ENCODE data around the gene HLA-DQA2. TPM values are rescaled to one million over a fixed set of nuclear protein-coding genes. Genes with fewer than 3 reads are reported as not detected.
"Not testable (repeated sequence)": the region's sequence is repeated elsewhere in the genome, so short reads cannot be mapped to it uniquely, and the experiment has no call there.

The HLA-DQA2 gene
- total RNA-seq, 5 donors from 2014 or later (not counting 1 experiment from before 2014, with no cell fraction given) = 0.35 to 2.7 (median 1.1) TPM

DNA sequence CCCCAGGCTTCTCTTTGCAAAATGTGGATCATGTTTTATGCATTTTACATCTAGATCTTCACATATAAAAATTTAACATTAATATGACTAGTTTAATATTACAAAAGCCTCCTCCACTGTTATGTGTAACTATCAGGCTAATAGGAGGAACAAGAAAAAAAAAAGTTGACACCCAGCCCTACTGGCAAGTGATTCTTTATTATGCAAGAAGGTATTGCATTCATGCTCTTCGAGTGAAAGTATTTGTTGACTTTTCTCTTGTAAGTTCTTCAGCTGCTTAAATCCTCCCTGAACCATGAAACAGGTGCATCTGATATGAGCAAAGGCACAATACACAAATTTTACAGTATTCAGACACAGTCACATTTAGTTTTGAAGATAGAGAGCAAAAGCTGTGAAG, 22.9 kb downstream of the HLA-DQA2 start:
- Mint-ChIP-seq H3K9me3 (no peaks in the 10 kb centered on the region), H3K27ac (no peak overlapping the region), H3K4me3 (no peak overlapping the region), H3K4me1 (peaks cover 0 to 3% (median 0%) of the 10 kb centered on the region in 3 donors), H3K36me3 (no peaks in the 10 kb centered on the region), H3K27me3 (peaks cover 40 to 50% of the 10 kb centered on the region in 2 donors)
- ChIA-PET CTCF (no interaction called here), POLR2A (interaction anchor here in 1 of 2 donors (0.7 kb wide), 1 partner anchor 45 kb away, joined by 3 read pairs; no protein-coding TSS in a partner anchor)
- WGBS (ENCODE audit: insufficient coverage) = no CpG with 5 or more reads among the region's 1 CpG
- Histone ChIP-seq H3K27ac (ENCODE audit: low read length) (no peak overlapping the region), H3K4me3 (ENCODE audit: control insufficient read depth in 1 of 2, extremely low read depth in 1 of 2, low read length in 1 of 2) (no peak overlapping the region), H3K27me3 (replicated peaks in 1 of 2; ENCODE audit: control insufficient read depth in 2 of 2, extremely low read depth in 1 of 2, insufficient read depth in 2 of 2, low read length in 1 of 2) (peaks cover 4 to 25% of the 10 kb centered on the region in 2 experiments), H3K36me3 (ENCODE audit: control insufficient read depth in 2 of 2, extremely low read depth in 1 of 2, insufficient read depth in 1 of 2, low read length in 1 of 2) (no peaks in the 10 kb centered on the region), H3K4me1 (ENCODE audit: control insufficient read depth in 1 of 2, extremely low read depth in 1 of 2, insufficient read depth in 2 of 2, low read length in 2 of 2) (no peaks in the 10 kb centered on the region), H3K9me3 (no peaks in the 10 kb centered on the region)
- DNase-seq = no peak
- no peak for ATAC-seq (replicated peaks in 1 of 4)

DNA sequence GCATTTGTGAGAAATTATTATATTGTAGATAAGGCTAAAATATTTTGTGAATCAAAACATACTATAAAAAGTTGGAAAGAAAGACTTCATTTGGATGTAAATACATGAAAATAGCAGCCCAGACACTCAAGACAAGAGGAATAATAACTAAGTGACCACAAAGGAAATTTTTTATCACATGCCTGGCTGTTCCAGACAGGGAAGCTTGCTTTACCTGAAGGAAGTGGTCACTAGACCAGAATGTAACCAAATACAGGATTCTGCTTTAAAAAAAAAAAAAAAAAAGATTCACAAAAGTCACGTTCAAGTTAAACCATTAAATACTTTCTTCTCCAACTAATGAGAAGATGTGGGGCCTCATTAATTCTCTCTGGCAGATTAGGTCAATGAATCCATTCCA, 31.5 kb downstream of the HLA-DQA2 start:
- no peak overlapping the region for H3K4me3 Mint-ChIP-seq
- CTCF ChIA-PET = no interaction called here
- WGBS (ENCODE audit: insufficient coverage) = no CpG with 5 or more reads among the region's 1 CpG
- H3K4me3 ChIP-seq (ENCODE audit: control insufficient read depth in 1 of 2, extremely low read depth in 1 of 2, low read length in 1 of 2) = no peak overlapping the region
- no peaks in the 10 kb centered on the region for H3K36me3 Mint-ChIP-seq
- H3K9me3 ChIP-seq = no peaks in the 10 kb centered on the region
- POLR2A ChIA-PET = no interaction called here
- H3K27me3 Mint-ChIP-seq = peaks cover 41 to 45% of the 10 kb centered on the region in 2 donors
- no peak overlapping the region for H3K27ac Mint-ChIP-seq
- H3K4me1 Mint-ChIP-seq = peaks cover 0 to 5% (median 0%) of the 10 kb centered on the region in 3 donors
- no peaks in the 10 kb centered on the region for H3K9me3 Mint-ChIP-seq
- no peak for ATAC-seq (replicated peaks in 1 of 4)
- H3K36me3 ChIP-seq (ENCODE audit: control insufficient read depth in 2 of 2, extremely low read depth in 1 of 2, insufficient read depth in 1 of 2, low read length in 1 of 2) = no peaks in the 10 kb centered on the region
- H3K4me1 ChIP-seq (ENCODE audit: control insufficient read depth in 1 of 2, extremely low read depth in 1 of 2, insufficient read depth in 2 of 2, low read length in 2 of 2) = no peaks in the 10 kb centered on the region
- no peak for DNase-seq
- no peak overlapping the region for H3K27ac ChIP-seq (ENCODE audit: low read length)
- peaks cover 0 to 9% of the 10 kb centered on the region in 2 experiments for H3K27me3 ChIP-seq (replicated peaks in 1 of 2; ENCODE audit: control insufficient read depth in 2 of 2, extremely low read depth in 1 of 2, insufficient read depth in 2 of 2, low read length in 1 of 2)

DNA sequence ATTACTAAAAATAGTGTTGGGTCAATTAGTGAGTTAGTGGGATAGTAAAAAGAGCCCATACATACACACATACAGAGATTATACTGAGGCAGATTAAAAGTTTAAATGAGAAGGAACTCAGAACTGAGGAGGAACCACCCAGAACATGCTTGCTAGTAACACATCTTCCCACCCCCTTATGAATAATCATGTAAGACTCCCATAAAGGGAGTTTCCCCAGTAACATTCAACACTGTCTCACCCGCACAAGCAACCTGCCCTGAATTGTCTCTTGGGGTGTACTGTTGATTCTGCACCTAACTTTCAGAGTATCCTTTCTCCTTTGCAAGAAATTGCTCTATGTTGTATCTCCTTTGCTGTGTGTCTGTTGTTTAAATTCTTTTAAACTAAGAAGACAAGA, 33.2 kb downstream of the HLA-DQA2 start:
- Mint-ChIP-seq H3K27me3 (peaks cover 29 to 34% of the 10 kb centered on the region in 2 donors), H3K36me3 (no peaks in the 10 kb centered on the region), H3K9me3 (no peaks in the 10 kb centered on the region), H3K27ac (no peak overlapping the region), H3K4me1 (peaks cover 0 to 5% (median 0%) of the 10 kb centered on the region in 3 donors), H3K4me3 (no peak overlapping the region)
- no peaks in the 10 kb centered on the region for H3K4me1 ChIP-seq (ENCODE audit: control insufficient read depth in 1 of 2, extremely low read depth in 1 of 2, insufficient read depth in 2 of 2, low read length in 2 of 2)
- no CpG with 5 or more reads among the region's 1 CpG for WGBS (ENCODE audit: insufficient coverage)
- DNase-seq (no peak), ATAC-seq (replicated peaks in 1 of 4) (no peak)
- H3K4me3 ChIP-seq (ENCODE audit: control insufficient read depth in 1 of 2, extremely low read depth in 1 of 2, low read length in 1 of 2) = no peak overlapping the region
- ChIA-PET POLR2A (no interaction called here), CTCF (no interaction called here)
- no peaks in the 10 kb centered on the region for H3K9me3 ChIP-seq
- peaks cover 0 to 14% of the 10 kb centered on the region in 2 experiments for H3K27me3 ChIP-seq (replicated peaks in 1 of 2; ENCODE audit: control insufficient read depth in 2 of 2, extremely low read depth in 1 of 2, insufficient read depth in 2 of 2, low read length in 1 of 2)
- H3K36me3 ChIP-seq (ENCODE audit: control insufficient read depth in 2 of 2, extremely low read depth in 1 of 2, insufficient read depth in 1 of 2, low read length in 1 of 2) = no peaks in the 10 kb centered on the region
- no peak overlapping the region for H3K27ac ChIP-seq (ENCODE audit: low read length)

- peaks cover 0 to 5% (median 0%) of the 10 kb centered on the region in 3 donors for H3K4me1 Mint-ChIP-seq
- Histone ChIP-seq H3K27me3 (replicated peaks in 1 of 2; ENCODE audit: control insufficient read depth in 2 of 2, extremely low read depth in 1 of 2, insufficient read depth in 2 of 2, low read length in 1 of 2) (peaks cover 0 to 11% of the 10 kb centered on the region in 2 experiments), H3K9me3 (no peaks in the 10 kb centered on the region), H3K4me3 (ENCODE audit: control insufficient read depth in 1 of 2, extremely low read depth in 1 of 2, low read length in 1 of 2) (no peak overlapping the region), H3K36me3 (ENCODE audit: control insufficient read depth in 2 of 2, extremely low read depth in 1 of 2, insufficient read depth in 1 of 2, low read length in 1 of 2) (no peaks in the 10 kb centered on the region), H3K27ac (ENCODE audit: low read length) (no peak overlapping the region), H3K4me1 (ENCODE audit: control insufficient read depth in 1 of 2, extremely low read depth in 1 of 2, insufficient read depth in 2 of 2, low read length in 2 of 2) (no peaks in the 10 kb centered on the region)
- DNase-seq (no peak), ATAC-seq (replicated peaks in 1 of 4) (no peak)
- no peaks in the 10 kb centered on the region for H3K9me3 Mint-ChIP-seq
- CTCF ChIA-PET = no interaction called here
- WGBS (ENCODE audit: insufficient coverage) = 67% methylated on average over 1 of the region's 1 CpG
- H3K27ac Mint-ChIP-seq = no peak overlapping the region
- H3K27me3 Mint-ChIP-seq = peaks cover 23 to 28% of the 10 kb centered on the region in 2 donors
- POLR2A ChIA-PET = no interaction called here
- H3K4me3 Mint-ChIP-seq = no peak overlapping the region
- no peaks in the 10 kb centered on the region for H3K36me3 Mint-ChIP-seq
Measured at GRCh38 chr6:32775071-32775470, 33.9 kb downstream of the HLA-DQA2 start.

- Mint-ChIP-seq H3K27ac (no peak overlapping the region), H3K4me3 (no peak overlapping the region), H3K9me3 (peaks cover 0 to 14% (median 0%) of the 10 kb centered on the region in 3 donors), H3K27me3 (peaks cover 12 to 18% of the 10 kb centered on the region in 2 donors), H3K36me3 (peaks cover 5% of the 10 kb centered on the region), H3K4me1 (no peaks in the 10 kb centered on the region)
- POLR2A ChIA-PET = no interaction called here
- H3K4me3 ChIP-seq (ENCODE audit: control insufficient read depth in 1 of 2, extremely low read depth in 1 of 2, low read length in 1 of 2) = no peak overlapping the region
- H3K4me1 ChIP-seq (ENCODE audit: control insufficient read depth in 1 of 2, extremely low read depth in 1 of 2, insufficient read depth in 2 of 2, low read length in 2 of 2) = no peaks in the 10 kb centered on the region
- peaks cover 0 to 7% of the 10 kb centered on the region in 2 experiments for H3K27me3 ChIP-seq (replicated peaks in 1 of 2; ENCODE audit: control insufficient read depth in 2 of 2, extremely low read depth in 1 of 2, insufficient read depth in 2 of 2, low read length in 1 of 2)
- DNase-seq (no peak), ATAC-seq (replicated peaks in 1 of 4) (no peak)
- no peak overlapping the region for H3K27ac ChIP-seq (ENCODE audit: low read length)
- H3K36me3 ChIP-seq (ENCODE audit: control insufficient read depth in 2 of 2, extremely low read depth in 1 of 2, insufficient read depth in 1 of 2, low read length in 1 of 2) = no peaks in the 10 kb centered on the region
- CTCF ChIA-PET = no interaction called here
- no peaks in the 10 kb centered on the region for H3K9me3 ChIP-seq
Measured at GRCh38 chr6:32779036-32779435, 37.8 kb downstream of the HLA-DQA2 start.

DNA sequence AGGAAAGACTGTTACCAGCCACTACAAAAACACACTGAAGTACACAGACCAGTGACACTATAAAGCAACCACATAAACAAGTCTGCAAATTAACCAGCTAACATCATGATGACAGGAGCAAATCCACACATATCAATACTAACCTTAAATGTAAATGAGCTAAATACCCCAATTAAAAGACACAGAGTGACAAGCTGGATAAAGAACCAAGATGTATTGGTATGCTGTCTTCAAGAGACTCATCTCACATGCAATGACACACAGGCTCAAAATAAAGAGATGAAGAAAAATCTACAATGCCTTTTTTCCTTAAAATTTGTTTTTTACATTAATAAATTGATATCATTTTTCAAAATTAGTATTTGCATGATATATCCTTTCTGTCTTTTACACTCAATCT, 41.7 kb downstream of the HLA-DQA2 start:
- H3K4me1 ChIP-seq (ENCODE audit: control insufficient read depth in 1 of 2, extremely low read depth in 1 of 2, insufficient read depth in 2 of 2, low read length in 2 of 2); DNase-seq; H3K4me3 Mint-ChIP-seq; H3K36me3 ChIP-seq (ENCODE audit: control insufficient read depth in 2 of 2, extremely low read depth in 1 of 2, insufficient read depth in 1 of 2, low read length in 1 of 2); H3K4me3 ChIP-seq (ENCODE audit: control insufficient read depth in 1 of 2, extremely low read depth in 1 of 2, low read length in 1 of 2); H3K27ac Mint-ChIP-seq; H3K4me1 Mint-ChIP-seq; H3K27me3 ChIP-seq (replicated peaks in 1 of 2; ENCODE audit: control insufficient read depth in 2 of 2, extremely low read depth in 1 of 2, insufficient read depth in 2 of 2, low read length in 1 of 2); H3K36me3 Mint-ChIP-seq; CTCF ChIA-PET; POLR2A ChIA-PET; H3K27ac ChIP-seq (ENCODE audit: low read length); ATAC-seq (replicated peaks in 1 of 4); H3K9me3 ChIP-seq: not testable (repeated sequence)
- H3K9me3 Mint-ChIP-seq = peaks cover 0 to 14% (median 0%) of the 10 kb centered on the region in 3 donors
- peaks cover 27 to 38% of the 10 kb centered on the region in 2 donors for H3K27me3 Mint-ChIP-seq
